HG03280 (cell line): ENCODE measurements around the gene AMBRA1.

ENCODE experiments used
- ATAC-seq: cut with Tn5 transposase; IDR thresholded peaks from one replicate; pipeline ENCODE4 v1.9.1; 2021; ENCODE audit warnings: mild to moderate bottlenecking, moderate library complexity; ENCODE audit not compliant: unreplicated experiment

Gene AMBRA1

DNA sequence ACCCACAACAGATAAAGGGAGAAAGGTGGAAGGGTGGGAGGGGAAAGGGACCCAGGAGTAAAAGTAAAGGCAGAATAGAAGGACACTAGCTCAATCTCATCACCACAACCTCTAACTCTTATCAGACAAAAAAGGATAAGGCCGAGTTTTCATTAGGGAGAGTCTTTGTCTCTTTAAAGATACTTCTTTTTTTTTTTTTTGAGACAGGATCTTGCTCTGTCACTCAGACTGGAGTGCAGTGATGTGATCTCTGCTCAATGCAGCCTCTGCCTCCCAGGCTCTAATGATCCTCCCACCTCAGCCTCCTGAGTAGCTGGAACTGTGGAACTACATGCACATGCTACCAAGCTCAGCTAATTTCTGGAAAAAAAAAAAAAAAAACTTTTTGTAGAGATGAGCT, 116.7 kb downstream of the AMBRA1 start:
- ATAC-seq, result no peak

- ATAC-seq, result no peak
Observed at GRCh38 chr11:46475926-46476545, 117.8 kb downstream of the AMBRA1 start.

GRCh38 chr11:46475051-46475925, 118.5 kb downstream of the AMBRA1 start:
- ATAC-seq, result no peak

DNA sequence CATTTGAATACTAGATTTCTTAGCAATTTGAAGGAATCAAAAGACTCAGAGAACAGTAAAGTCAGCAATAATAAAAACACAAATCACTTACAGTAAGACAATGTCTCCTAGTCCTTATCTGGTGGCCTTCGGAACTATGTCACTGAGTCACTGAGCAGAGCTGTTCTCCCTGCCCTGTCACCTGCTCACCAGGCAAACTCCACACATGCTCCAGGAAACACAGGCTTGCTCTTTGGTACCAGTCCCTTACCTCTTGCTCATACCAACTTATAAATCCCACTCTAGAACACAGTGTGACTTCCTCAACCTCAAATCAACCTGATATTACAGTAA, 121.2 kb downstream of the AMBRA1 start:
- ATAC-seq, result no peak

GRCh38 chr11:46471943-46472661, 121.7 kb downstream of the AMBRA1 start:
- no peak for ATAC-seq

- ATAC-seq, result no peak
Observed at GRCh38 chr11:46469926-46470325, 123.9 kb downstream of the AMBRA1 start.

DNA sequence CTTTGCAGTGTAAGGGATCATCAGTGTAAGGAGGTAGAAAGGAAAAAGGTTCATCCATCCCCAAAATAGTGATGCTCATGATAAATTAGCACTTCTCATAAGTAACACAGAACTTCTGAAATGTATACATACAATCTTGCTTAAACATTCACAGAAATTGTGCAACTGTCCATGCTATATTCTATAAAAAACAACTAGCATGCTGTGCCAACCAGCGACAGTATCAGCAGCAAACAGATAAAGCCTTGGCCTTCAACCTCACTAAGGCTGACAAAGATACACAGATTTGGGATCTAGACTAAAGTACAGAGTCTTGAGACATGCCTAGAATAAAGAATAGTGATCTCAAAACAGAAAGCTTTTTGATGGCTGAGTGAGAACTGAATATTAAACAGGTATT, 128.1 kb downstream of the AMBRA1 start:
- no peak for ATAC-seq

GRCh38 chr11:46463701-46464421, 130.0 kb downstream of the AMBRA1 start:
- ATAC-seq, result no peak

DNA sequence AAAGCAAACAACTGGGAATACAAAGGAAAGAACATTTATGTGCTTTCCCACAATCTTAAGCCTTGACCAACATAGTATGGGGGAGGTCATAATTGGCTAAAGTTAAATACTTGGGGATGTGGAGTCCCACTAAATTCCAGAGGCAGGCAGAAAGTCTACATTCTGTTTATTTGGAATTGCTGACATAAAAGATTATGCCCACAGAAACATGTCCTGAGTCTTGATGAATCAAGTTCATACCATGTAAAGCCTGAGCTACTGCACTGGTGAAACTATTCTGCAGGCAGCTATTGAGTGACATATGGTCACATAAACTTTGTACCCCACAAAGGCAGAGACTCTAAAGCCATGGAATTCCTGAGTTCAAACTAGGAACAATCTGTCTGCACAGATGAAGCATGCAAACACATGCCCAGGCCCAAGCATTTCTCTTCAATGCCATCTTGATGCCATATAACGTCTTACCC, 132.3 kb downstream of the AMBRA1 start:
- ATAC-seq, result no peak

GRCh38 chr11:46458491-46458890, 135.3 kb downstream of the AMBRA1 start:
- ATAC-seq, result no peak

DNA sequence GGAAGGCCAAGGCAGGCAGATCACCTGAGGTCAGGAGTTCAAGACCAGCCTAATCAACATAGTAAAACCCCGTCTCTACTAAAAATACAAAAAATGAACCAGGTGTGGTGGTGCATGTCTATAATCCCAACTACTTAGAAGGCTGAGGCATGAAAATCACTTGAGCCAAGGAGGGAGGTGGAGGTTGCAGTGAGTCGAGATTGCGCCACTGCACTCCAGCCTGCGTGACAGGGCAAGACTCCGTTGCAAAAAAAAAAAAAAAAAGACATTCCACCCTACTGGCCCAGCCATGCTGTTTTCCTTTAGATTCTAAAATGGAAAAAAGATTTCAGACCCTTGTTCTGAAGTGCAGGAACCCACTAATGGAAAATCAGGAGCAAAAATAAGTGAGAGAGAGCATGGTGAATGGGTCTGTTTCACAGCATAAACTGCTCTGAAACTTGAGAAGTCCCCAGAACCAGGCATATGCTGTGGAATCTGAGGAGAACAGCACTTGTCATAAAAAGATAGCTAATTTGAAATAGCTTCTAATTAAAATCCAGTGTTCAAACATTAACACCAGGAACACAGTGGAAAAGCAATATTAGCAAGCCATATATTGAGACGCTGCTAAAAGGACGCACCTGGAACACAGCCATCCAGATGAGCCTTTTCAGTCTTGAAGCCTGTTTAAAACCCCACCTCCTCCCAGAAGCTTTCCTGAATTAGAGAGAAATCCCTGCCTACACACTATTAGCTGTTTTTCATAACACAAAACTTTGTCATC, 136.0 kb downstream of the AMBRA1 start:
- no peak for ATAC-seq

DNA sequence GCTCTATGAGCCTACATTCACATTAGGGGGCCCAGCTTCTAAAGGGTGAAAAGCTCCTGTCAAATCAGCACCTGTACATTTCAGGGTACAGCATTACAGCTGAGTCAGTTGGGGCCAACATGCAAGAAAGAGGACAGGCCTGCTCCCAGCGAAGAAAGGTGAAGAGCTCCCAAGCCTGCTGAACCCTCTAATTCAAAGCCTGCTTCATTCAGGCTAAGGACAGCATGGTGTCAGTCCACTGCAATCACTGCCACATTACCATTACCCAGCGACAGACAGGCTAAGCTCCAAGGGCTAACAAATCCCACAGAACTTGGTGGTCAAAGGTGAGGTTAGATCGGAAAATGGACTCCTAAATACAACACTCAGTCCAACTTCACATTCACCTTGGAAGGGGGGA, 136.8 kb downstream of the AMBRA1 start:
- no peak for ATAC-seq

- no peak for ATAC-seq
Observed at GRCh38 chr11:46456269-46457001, 137.4 kb downstream of the AMBRA1 start.

DNA sequence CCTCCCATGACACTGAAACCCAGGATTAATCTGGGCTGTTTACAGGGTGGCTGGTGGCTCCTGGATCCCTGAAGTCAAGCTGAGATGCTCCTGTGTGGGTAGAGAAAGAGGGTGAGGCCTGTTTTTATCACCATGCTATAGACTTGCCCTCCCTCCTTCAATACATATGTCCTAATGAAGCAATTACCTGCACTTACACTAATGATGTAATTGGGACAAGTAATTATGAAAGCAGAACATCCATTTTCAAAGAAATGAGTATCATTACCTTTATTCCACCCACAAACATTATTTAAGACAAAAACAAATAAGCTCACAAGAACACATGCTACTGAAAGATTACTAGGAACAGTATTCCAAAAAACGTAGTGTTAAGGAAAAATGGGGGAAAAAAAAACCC, 138.0 kb downstream of the AMBRA1 start:
- no peak for ATAC-seq

GRCh38 chr11:46452918-46453517, 140.8 kb downstream of the AMBRA1 start:
- ATAC-seq, result no peak

DNA sequence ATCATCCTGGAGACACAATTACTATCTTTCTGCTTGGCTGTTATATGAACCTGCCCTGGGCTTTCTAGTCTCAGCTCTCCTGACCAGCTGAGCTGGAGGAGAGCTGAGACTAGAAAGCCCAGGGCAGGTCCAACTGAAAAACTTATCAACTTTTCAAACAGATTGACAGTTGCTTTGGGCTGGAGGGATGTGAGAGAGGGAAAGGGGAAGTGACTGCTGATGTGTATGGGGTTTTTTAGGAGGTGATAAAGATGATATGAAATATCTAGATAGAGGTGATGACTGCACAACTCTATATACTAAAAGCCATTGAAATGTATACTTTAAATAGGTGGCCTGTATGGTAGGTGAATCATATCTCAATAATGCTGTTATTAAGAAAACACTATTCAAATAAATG, 142.1 kb downstream of the AMBRA1 start:
- no peak for ATAC-seq

- ATAC-seq, result no peak
Observed at GRCh38 chr11:46450846-46451477, 142.9 kb downstream of the AMBRA1 start.

DNA sequence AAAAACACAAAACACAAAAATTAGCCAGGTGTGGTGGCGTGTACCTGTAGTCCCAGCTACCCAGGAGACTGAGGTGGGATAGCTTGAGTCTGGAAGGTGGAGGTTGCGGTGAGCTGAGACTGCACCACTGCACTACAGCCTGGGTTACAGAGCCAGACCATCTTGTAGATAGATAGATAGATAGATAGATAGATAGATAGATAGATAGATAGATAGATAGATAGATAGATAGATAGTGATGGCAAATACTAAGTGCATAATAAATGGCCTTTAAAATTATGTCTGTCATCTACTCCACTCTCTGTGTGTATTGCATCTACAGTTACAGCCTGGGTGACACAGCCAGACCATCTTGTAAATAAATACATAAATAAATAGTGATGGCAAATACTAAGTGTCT, 146.3 kb downstream of the AMBRA1 start:
- no peak for ATAC-seq
